NT2/D1 (cell line): Measurements from ENCODE around the gene ZNF79.

Source experiments
- DNase-seq: peaks from one replicate; pipeline ENCODE4 v3.0.0-alpha.2; 2011; ENCODE audit warnings: low read depth, low spot score
- H3K27me3 ChIP-seq: 2 replicates; pipeline ENCODE4 v1.6.0; 2011; ENCODE audit warnings: mild to moderate bottlenecking; ENCODE audit not compliant: insufficient read length, insufficient read depth
- H3K36me3 ChIP-seq: 2 replicates; pipeline ENCODE4 v1.6.1; 2011; ENCODE audit warnings: mild to moderate bottlenecking, low read length, mixed read lengths; ENCODE audit not compliant: insufficient read depth, insufficient read length
- H3K4me1 ChIP-seq: 2 replicates; pipeline ENCODE4 v1.5.1; 2011; ENCODE audit not compliant: insufficient read depth, insufficient read length
- H3K4me3 ChIP-seq: 2 replicates; pipeline ENCODE4 v1.5.1; 2011; ENCODE audit warnings: low read depth; ENCODE audit not compliant: insufficient read length
- H3K9ac ChIP-seq: 2 replicates; pipeline ENCODE4 v1.6.0; 2011; ENCODE audit warnings: low read depth; ENCODE audit not compliant: insufficient read length
- H3K9me3 ChIP-seq: 2 replicates; pipeline ENCODE4 v1.5.1; 2011; ENCODE audit warnings: mild to moderate bottlenecking, low read length; ENCODE audit not compliant: insufficient read depth
- SUZ12 ChIP-seq: IDR thresholded peaks from 2 replicates; pipeline ENCODE4 v1.6.1; 2011; ENCODE audit not compliant: insufficient read length, insufficient read depth; ENCODE audit errors: extremely low read depth
- YY1 ChIP-seq: IDR thresholded peaks from 2 replicates; pipeline ENCODE4 v1.6.1; 2011; ENCODE audit not compliant: insufficient read length, insufficient read depth
- ZNF274 ChIP-seq: IDR thresholded peaks from 2 replicates; pipeline ENCODE4 v1.6.1; 2011; ENCODE audit warnings: mild to moderate bottlenecking, low read depth, low read length

Gene ZNF79

GRCh38 chr9:127450830-127451607 is 26.8 kb downstream of the ZNF79 start, which contains the start of the genes LRSAM1 and RPL12:
Gene LRSAM1 (plus strand): TSS chr9:127451510. CDS start chr9:127454528, 3,018 bp downstream.
Gene RPL12 (minus strand): TSS chr9:127451406. CDS start chr9:127451317, 89 bp downstream.
- TF ChIP-seq YY1 (peak; percentile 99), ZNF274 (no peak)
- DNase-seq = peak; percentile 94
- no peaks in the 10 kb centered on the region for H3K9me3 ChIP-seq
- H3K4me3 ChIP-seq = peak within 1 kb of the TSS; percentile 100
- peaks cover 83% of the 10 kb centered on the region for H3K36me3 ChIP-seq
- H3K27me3 ChIP-seq = no peaks in the 10 kb centered on the region
- peak within 1 kb of the TSS; percentile 100 for H3K9ac ChIP-seq
- H3K4me1 ChIP-seq = peaks cover 7% of the 10 kb centered on the region

- Histone ChIP-seq H3K4me1 (peaks cover 7% of the 10 kb centered on the region), H3K9me3 (no peaks in the 10 kb centered on the region), H3K9ac (peak overlapping the region; percentile 100), H3K36me3 (peaks cover 79% of the 10 kb centered on the region), H3K27me3 (no peaks in the 10 kb centered on the region), H3K4me3 (peak overlapping the region; percentile 100)
- TF ChIP-seq SUZ12 (no peak), ZNF274 (no peak), YY1 (no peak)
- DNase-seq = no peak
Observed at GRCh38 chr9:127451608-127451857, 27.4 kb downstream of the ZNF79 start.

- Histone ChIP-seq H3K9ac (peak overlapping the region; percentile 100), H3K9me3 (no peaks in the 10 kb centered on the region), H3K4me1 (peaks cover 8% of the 10 kb centered on the region), H3K4me3 (peak overlapping the region; percentile 100), H3K27me3 (no peaks in the 10 kb centered on the region), H3K36me3 (peaks cover 79% of the 10 kb centered on the region)
- no peak for TF ChIP-seq SUZ12
- TF ChIP-seq ZNF274 = no peak
- no peak for TF ChIP-seq YY1
- no peak for DNase-seq
Observed at GRCh38 chr9:127451858-127452656, 27.9 kb downstream of the ZNF79 start.

- H3K4me3 ChIP-seq = no peak overlapping the region
- TF ChIP-seq YY1 = no peak
- peaks cover 11% of the 10 kb centered on the region for H3K4me1 ChIP-seq
- H3K27me3 ChIP-seq = no peaks in the 10 kb centered on the region
- no peaks in the 10 kb centered on the region for H3K9me3 ChIP-seq
- no peak for DNase-seq
- H3K9ac ChIP-seq = peak overlapping the region; percentile 2
- H3K36me3 ChIP-seq = peaks cover 79% of the 10 kb centered on the region
Observed at GRCh38 chr9:127452691-127453090, 28.5 kb downstream of the ZNF79 start.

- Histone ChIP-seq H3K9me3 (no peaks in the 10 kb centered on the region), H3K27me3 (no peaks in the 10 kb centered on the region), H3K4me1 (peaks cover 7% of the 10 kb centered on the region), H3K9ac (no peak overlapping the region), H3K4me3 (no peak overlapping the region), H3K36me3 (peaks cover 70% of the 10 kb centered on the region)
- DNase-seq = no peak
- TF ChIP-seq ZNF274 (no peak), SUZ12 (no peak), YY1 (no peak)
Observed at GRCh38 chr9:127455324-127455992, 31.3 kb downstream of the ZNF79 start.

- Histone ChIP-seq H3K9ac (no peak overlapping the region), H3K36me3 (peaks cover 80% of the 10 kb centered on the region), H3K9me3 (no peaks in the 10 kb centered on the region), H3K27me3 (no peaks in the 10 kb centered on the region), H3K4me1 (peaks cover 9% of the 10 kb centered on the region), H3K4me3 (no peak overlapping the region)
- no peak for DNase-seq
- TF ChIP-seq ZNF274 = no peak
- TF ChIP-seq YY1 = no peak
- no peak for TF ChIP-seq SUZ12
Observed at GRCh38 chr9:127457191-127457878, 33.2 kb downstream of the ZNF79 start.
